PC-9 (cell line): Measurements from ENCODE around the gene LINGO1. TPM values are rescaled to one million over a fixed set of nuclear protein-coding genes. Genes with fewer than 3 reads are reported as not detected.

ENCODE experiments used
- BruUV-seq: library from RNA; stranded (reverse); fragments of 400-500 nt; replicated peaks from 2 replicates; lab custom pipeline; 2021; lab: Mats Ljungman, UMichigan
- CTCF ChIA-PET: fragments of 300-600 bp; sonication (Branson Sonifier 250); formaldehyde crosslinking; loops from one replicate; lab custom pipeline; 2022; ENCODE audit warnings: antibody characterized with exemption; lab: Charles Lee
- POLR2A ChIA-PET: fragments of 300-600 bp; sonication (Branson Sonifier 250); formaldehyde crosslinking; loops from one replicate; lab custom pipeline; 2022; ENCODE audit warnings: antibody characterized with exemption; ENCODE audit not compliant: unreplicated experiment; lab: Charles Lee
- DNase-seq, 2 experiments: peaks; one replicate each; pipeline versions ENCODE4 v3.0.0 to v3.0.0-alpha.2; 2015 to 2022; ENCODE audit warnings: mixed read lengths in 1 of 2
- H2AFZ ChIP-seq: fragments of 200-600 bp; sonication (generic); 2 replicates; pipeline ENCODE4 v1.8.1; 2017; ENCODE audit warnings: antibody characterized with exemption
- H3F3A ChIP-seq: fragments of 200-600 bp; sonication (generic); 2 replicates; pipeline ENCODE4 v1.8.1; 2017; ENCODE audit warnings: antibody characterized with exemption, mild to moderate bottlenecking, low read depth; ENCODE audit not compliant: insufficient read depth
- H3K27ac ChIP-seq: fragments of 200-600 bp; sonication (generic); 2 replicates; pipeline ENCODE4 v1.6.1; 2016; ENCODE audit warnings: mixed run types
- H3K27me3 ChIP-seq: fragments of 200-600 bp; sonication (generic); 2 replicates; pipeline ENCODE4 v1.6.1; 2016; ENCODE audit warnings: low read depth, mixed run types; ENCODE audit not compliant: insufficient read depth
- H3K36me3 ChIP-seq: fragments of 200-600 bp; sonication (generic); 2 replicates; pipeline ENCODE4 v1.6.1; 2016; ENCODE audit warnings: low read depth, mixed run types
- H3K4me1 ChIP-seq: fragments of 200-600 bp; sonication (generic); replicated peaks from 2 replicates; pipeline ENCODE4 v1.6.1; 2016; ENCODE audit warnings: mixed run types; ENCODE audit not compliant: insufficient read depth
- H3K4me2 ChIP-seq: fragments of 200-600 bp; sonication (generic); 2 replicates; pipeline ENCODE4 v1.6.1; 2017; ENCODE audit warnings: mixed run types
- H3K4me3 ChIP-seq: fragments of 200-600 bp; sonication (generic); 2 replicates; pipeline ENCODE4 v1.6.1; 2016; ENCODE audit warnings: mixed run types
- H3K79me2 ChIP-seq: fragments of 200-600 bp; sonication (generic); 2 replicates; pipeline ENCODE4 v1.6.1; 2017; ENCODE audit warnings: low read depth, mixed run types
- H3K9me2 ChIP-seq: fragments of 200-600 bp; sonication (generic); 2 replicates; pipeline ENCODE4 v1.8.1; 2017; ENCODE audit warnings: mild to moderate bottlenecking; ENCODE audit not compliant: insufficient read depth
- H3K9me3 ChIP-seq: fragments of 200-600 bp; sonication (generic); 2 replicates; pipeline ENCODE4 v1.8.1; 2016; ENCODE audit warnings: low read depth; ENCODE audit not compliant: insufficient read depth
- H4K20me1 ChIP-seq: fragments of 200-600 bp; sonication (generic); 2 replicates; pipeline ENCODE4 v1.8.1; 2017; ENCODE audit not compliant: insufficient read depth
- CTCF ChIP-seq: fragments of 200-600 bp; sonication (generic); conservative IDR thresholded peaks from 2 replicates; pipeline ENCODE4 v1.6.1; 2017; ENCODE audit warnings: mixed run types, antibody characterized with exemption, mild to moderate bottlenecking, moderate library complexity
- EZH2 ChIP-seq: fragments of 200-600 bp; sonication (generic); IDR thresholded peaks from 2 replicates; pipeline ENCODE4 v1.8.0; 2017; ENCODE audit warnings: antibody characterized with exemption, low read depth
- intact Hi-C: fragments of 100-400 bp; cut with micrococcal nuclease; formaldehyde crosslinking; loops from one replicate; pipeline ENCODE4 v1.10.0; 2022; ENCODE audit not compliant: unreplicated experiment
- total RNA-seq: library from RNA; stranded (reverse); gene quantifications from 2 replicates; pipeline ENCODE4 v1.2.3, GENCODE V29; 2021

The LINGO1 gene
- total RNA-seq, 1 experiment from 2014 or later = not detected

- no TSS peak for BruUV-seq
- DNase-seq = no peak
- no peaks in the 10 kb centered on the region for H3K36me3 ChIP-seq
- intact Hi-C loops = no loop called here
- no peak overlapping the region for H3K4me3 ChIP-seq
- H3K4me2 ChIP-seq = no peak overlapping the region
- TF ChIP-seq EZH2 (no peak), CTCF (no peak)
- no peaks in the 10 kb centered on the region for H4K20me1 ChIP-seq
- ChIA-PET CTCF (no interaction called here), POLR2A (no interaction called here)
- H2AFZ ChIP-seq = no peak overlapping the region
- no peak overlapping the region for H3K27ac ChIP-seq
- peaks cover 37% of the 10 kb centered on the region for H3K27me3 ChIP-seq
- H3K9me2 ChIP-seq = no peaks in the 10 kb centered on the region
- no peaks in the 10 kb centered on the region for H3F3A ChIP-seq
- H3K9me3 ChIP-seq = no peaks in the 10 kb centered on the region
- H3K79me2 ChIP-seq = no peaks in the 10 kb centered on the region
- H3K4me1 ChIP-seq = no peaks in the 10 kb centered on the region
These were observed 12.0 kb upstream of the LINGO1 start for GRCh38 chr15:77644543-77645247.

- no peak overlapping the region for H3K4me3 ChIP-seq
- intact Hi-C loops = no loop called here
- H3K4me1 ChIP-seq = no peaks in the 10 kb centered on the region
- no peaks in the 10 kb centered on the region for H3F3A ChIP-seq
- no peak overlapping the region for H3K27ac ChIP-seq
- no peak overlapping the region for H2AFZ ChIP-seq
- ChIA-PET CTCF (no interaction called here), POLR2A (no interaction called here)
- no peak overlapping the region for H3K4me2 ChIP-seq
- TF ChIP-seq CTCF (no peak), EZH2 (no peak)
- no peaks in the 10 kb centered on the region for H3K79me2 ChIP-seq
- BruUV-seq = no TSS peak
- H3K27me3 ChIP-seq = peaks cover 37% of the 10 kb centered on the region
- DNase-seq = no peak
- H3K36me3 ChIP-seq = no peaks in the 10 kb centered on the region
- no peaks in the 10 kb centered on the region for H3K9me3 ChIP-seq
- H4K20me1 ChIP-seq = no peaks in the 10 kb centered on the region
- H3K9me2 ChIP-seq = no peaks in the 10 kb centered on the region
These were observed 11.1 kb upstream of the LINGO1 start for GRCh38 chr15:77643764-77644163.

GRCh38 chr15:77642793-77643430 is 10.2 kb upstream of the LINGO1 start:
- no peak for TF ChIP-seq CTCF
- TF ChIP-seq EZH2 = no peak

More at GRCh38 chr15:77642793-77643430, 10.2 kb upstream of the LINGO1 start:
- intact Hi-C loops = no loop called here
- BruUV-seq = no TSS peak
- no peak overlapping the region for H3K4me3 ChIP-seq
- no peak overlapping the region for H2AFZ ChIP-seq
- H3K9me3 ChIP-seq = no peaks in the 10 kb centered on the region
- H3K4me1 ChIP-seq = no peaks in the 10 kb centered on the region
- H3K4me2 ChIP-seq = no peak overlapping the region
- H4K20me1 ChIP-seq = no peaks in the 10 kb centered on the region
- ChIA-PET CTCF (interaction anchor here (1.0 kb wide), 1 partner anchor 10 kb away, joined by 6 read pairs; the partner anchor contains the start of gene LINGO1), POLR2A (no interaction called here)
- no peak for DNase-seq
- H3K27me3 ChIP-seq = peaks cover 44% of the 10 kb centered on the region
- no peaks in the 10 kb centered on the region for H3F3A ChIP-seq
- no peaks in the 10 kb centered on the region for H3K36me3 ChIP-seq
- no peaks in the 10 kb centered on the region for H3K9me2 ChIP-seq
- no peaks in the 10 kb centered on the region for H3K79me2 ChIP-seq
- H3K27ac ChIP-seq = no peak overlapping the region
